Activated B cell treated with CpG ODN at 0.5 μM for 24 hours (primary cell): ENCODE data around the gene SNX32. TPM values are rescaled to one million over a fixed set of nuclear protein-coding genes. Genes with fewer than 3 reads are reported as not detected.

Experiments used
- ATAC-seq: fragments of 200-7000 bp; cut with Tn5 transposase; one replicate; pipeline ENCODE4 v1.10.0; 2021; ENCODE audit warnings: low read depth, mild to moderate bottlenecking, moderate library complexity
- CTCF ChIA-PET: fragments of 350-600 bp; sonication (Branson Sonifier 250); formaldehyde crosslinking; loops from one replicate; lab custom pipeline; 2021; ENCODE audit warnings: antibody characterized with exemption; lab: Charles Lee
- POLR2A ChIA-PET: fragments of 350-600 bp; sonication (Branson Sonifier 250); formaldehyde crosslinking; loops from one replicate; lab custom pipeline; 2021; ENCODE audit warnings: antibody characterized with exemption; lab: Charles Lee
- DNase-seq: peaks from one replicate; pipeline ENCODE4 v3.0.0; 2022
- H3K27ac Mint-ChIP-seq: one replicate; pipeline ENCODE4 v1.8.0; 2020; ENCODE audit warnings: mixed read lengths
- H3K27me3 Mint-ChIP-seq: one replicate; pipeline ENCODE4 v1.8.0; 2021; ENCODE audit warnings: mixed read lengths
- H3K36me3 Mint-ChIP-seq: one replicate; pipeline ENCODE4 v1.8.0; 2021; ENCODE audit warnings: low read depth, mixed read lengths
- H3K4me1 Mint-ChIP-seq: one replicate; pipeline ENCODE4 v1.8.0; 2021; ENCODE audit warnings: mixed read lengths
- H3K4me3 Mint-ChIP-seq: one replicate; pipeline ENCODE4 v1.8.0; 2020; ENCODE audit warnings: mild to moderate bottlenecking, mixed read lengths
- H3K9me3 Mint-ChIP-seq: one replicate; pipeline ENCODE4 v1.8.0; 2020; ENCODE audit warnings: mixed read lengths
- CTCF ChIP-seq: fragments of 200-600 bp; IDR thresholded peaks from one replicate; pipeline ENCODE4 v1.8.0; 2022; ENCODE audit warnings: antibody characterized with exemption, mild to moderate bottlenecking
- intact Hi-C: fragments of 100-400 bp; cut with micrococcal nuclease; formaldehyde crosslinking; loops from one replicate; pipeline ENCODE4 v1.15.1; 2024
- total RNA-seq: library from RNA; stranded (reverse); gene quantifications from 2 replicates; pipeline ENCODE4 v1.2.3, GENCODE V29; 2022

Gene SNX32
- total RNA-seq, result 0.37 and 1.0 TPM in 2 replicates

GRCh38 chr11:65833297-65834030, at the start of gene SNX32:
SNX32 (plus strand) TSS chr11:65833963; CDS start chr11:65834066, 103 bp downstream.
- Mint-ChIP-seq H3K9me3 (no peaks in the 10 kb centered on the region), H3K27me3 (no peaks in the 10 kb centered on the region), H3K4me1 (peaks cover 8% of the 10 kb centered on the region), H3K36me3 (no peaks in the 10 kb centered on the region), H3K4me3 (no peak within 1 kb of the TSS), H3K27ac (no peak within 1 kb of the TSS)
- CTCF ChIA-PET, result interaction anchor here (0.7 to 2.3 kb wide), 8 partner anchors 10 to 189 kb away, joined by 3 to 11 read pairs (median 4); partner anchors contain the start of genes AP5B1, CCDC85B, FIBP and MUS81
- peak; percentile 99 for ATAC-seq
- peak; percentile 92 for DNase-seq
- TF ChIP-seq CTCF, result no peak
- POLR2A ChIA-PET, result interaction anchor here (0.6 to 2.8 kb wide), 18 partner anchors 9 to 966 kb away, joined by 3 to 46 read pairs (median 6); partner anchors contain the start of genes AP5B1, CCDC85B, CFL1 and FIBP
- intact Hi-C loops, result loop anchor here (1.0 kb wide), 1 partner anchor 25 kb away; the partner anchor contains the start of gene CFL1

- Mint-ChIP-seq H3K27ac (no peak overlapping the region), H3K36me3 (no peaks in the 10 kb centered on the region), H3K9me3 (no peaks in the 10 kb centered on the region), H3K27me3 (peaks cover 3% of the 10 kb centered on the region), H3K4me1 (peaks cover 26% of the 10 kb centered on the region), H3K4me3 (peak overlapping the region; percentile 58)
- TF ChIP-seq CTCF, result no peak
- ATAC-seq (no peak), DNase-seq (no peak)
- intact Hi-C loops, result no loop called here
- CTCF ChIA-PET, result interaction anchor here (0.6 kb wide), 1 partner anchor 110 kb away, joined by 3 read pairs; no protein-coding TSS in a partner anchor
- POLR2A ChIA-PET, result no interaction called here
These were observed 48.3 kb upstream of the SNX32 start for GRCh38 chr11:65785319-65786007.

GRCh38 chr11:65786008-65786785, 47.6 kb upstream of the SNX32 start:
- Mint-ChIP-seq H3K9me3 (no peaks in the 10 kb centered on the region), H3K4me3 (no peak overlapping the region), H3K27me3 (peaks cover 3% of the 10 kb centered on the region), H3K27ac (no peak overlapping the region), H3K4me1 (peaks cover 32% of the 10 kb centered on the region), H3K36me3 (no peaks in the 10 kb centered on the region)
- DNase-seq (peak; percentile 49), ATAC-seq (peak; percentile 35)
- CTCF ChIA-PET, result no interaction called here
- POLR2A ChIA-PET, result interaction anchor here (0.7 to 1.5 kb wide), 2 partner anchors 10 to 160 kb away, joined by 3 to 5 read pairs; no protein-coding TSS in a partner anchor
- TF ChIP-seq CTCF, result no peak
- intact Hi-C loops, result no loop called here

GRCh38 chr11:65786786-65787636, 46.8 kb upstream of the SNX32 start, which contains the start of gene OVOL1:
OVOL1 (plus strand) TSS chr11:65787063; CDS start chr11:65787374, 311 bp downstream.
- Mint-ChIP-seq H3K9me3 (no peaks in the 10 kb centered on the region), H3K4me1 (peaks cover 41% of the 10 kb centered on the region), H3K36me3 (no peaks in the 10 kb centered on the region), H3K4me3 (peak within 1 kb of the TSS; percentile 79), H3K27me3 (peaks cover 3% of the 10 kb centered on the region), H3K27ac (peak within 1 kb of the TSS; percentile 41)
- TF ChIP-seq CTCF, result no peak
- ChIA-PET CTCF (no interaction called here), POLR2A (interaction anchor here (0.7 to 1.5 kb wide), 4 partner anchors 11 to 159 kb away, joined by 3 to 5 read pairs (median 3); partner anchors contain the start of gene MUS81)
- intact Hi-C loops, result no loop called here
- DNase-seq (peak; percentile 31), ATAC-seq (peak; percentile 11)
